ENCODE measurements around the gene GRPEL1. TPM values are rescaled to one million over a fixed set of nuclear protein-coding genes. Genes with fewer than 3 reads are reported as not detected.
A peak's percentile ranks its signal among the peaks of the same experiment; 100 is the strongest.

GRPEL1 gene
- total RNA-seq = 10 to 100 TPM; 71.0 to 73.6 TPM

DNA sequence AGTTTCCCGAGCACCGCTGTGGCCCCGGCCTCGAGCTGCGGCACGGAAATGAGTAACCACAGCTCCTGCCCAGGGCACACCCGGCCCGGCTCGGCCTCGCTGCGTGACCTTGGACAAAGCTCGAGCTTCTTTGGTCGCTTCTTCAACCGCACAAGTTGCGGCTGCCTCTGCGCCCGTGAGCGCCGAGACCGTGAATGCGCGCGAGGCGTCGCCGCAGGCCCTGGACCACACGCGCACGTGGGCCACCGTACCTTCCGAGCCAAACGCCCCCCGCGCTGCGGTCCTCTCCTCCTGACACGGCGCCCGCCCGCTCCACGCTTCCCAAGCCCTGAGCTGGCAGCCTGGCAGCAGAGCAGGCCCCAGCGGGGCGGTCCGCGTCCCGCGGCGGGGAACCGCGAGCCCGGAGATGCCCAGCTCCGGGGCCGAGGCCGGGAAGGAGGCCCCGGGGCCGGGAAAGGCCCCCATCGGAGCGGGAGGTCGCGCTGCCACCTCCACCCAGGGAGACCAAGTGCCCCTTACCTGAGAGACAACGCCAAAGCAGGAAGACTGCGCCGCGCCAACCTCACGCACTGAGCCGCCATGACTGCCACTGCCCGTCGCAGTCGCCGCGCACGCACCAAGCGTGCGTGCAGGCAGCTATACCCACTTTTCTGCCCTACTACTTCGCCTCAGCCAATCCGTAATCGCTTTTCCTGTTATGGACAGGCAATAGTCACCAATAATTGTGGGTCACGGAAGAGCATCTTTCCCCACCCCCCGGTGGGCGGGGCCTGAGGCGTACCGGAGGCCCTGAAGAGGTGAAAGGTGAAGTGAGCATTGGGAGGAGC lies at the start of gene GRPEL1:
TSS of gene GRPEL1 (minus strand) at position 613 of the 827 bp plus-strand sequence. CDS start at position 581, 32 bp downstream.
- H3K4me1 Mint-ChIP-seq (ENCODE audit: low read depth in 2 of 2) = peaks cover 32 to 57% of the 10 kb centered on the region in 2 donors
- H3K27ac Mint-ChIP-seq = peak within 1 kb of the TSS; percentile 90 to 94
- peaks cover 7% of the 10 kb centered on the region for H3K36me3 Mint-ChIP-seq
- H3K9me3 Mint-ChIP-seq = no peaks in the 10 kb centered on the region
- DNase-seq (ENCODE audit: low spot score) = peak; percentile 100
- H3K27me3 Mint-ChIP-seq = peaks cover 2 to 6% of the 10 kb centered on the region in 2 donors
- peak within 1 kb of the TSS; percentile 94 for H3K4me3 Mint-ChIP-seq
- ATAC-seq = peak; percentile 95 to 98

DNA sequence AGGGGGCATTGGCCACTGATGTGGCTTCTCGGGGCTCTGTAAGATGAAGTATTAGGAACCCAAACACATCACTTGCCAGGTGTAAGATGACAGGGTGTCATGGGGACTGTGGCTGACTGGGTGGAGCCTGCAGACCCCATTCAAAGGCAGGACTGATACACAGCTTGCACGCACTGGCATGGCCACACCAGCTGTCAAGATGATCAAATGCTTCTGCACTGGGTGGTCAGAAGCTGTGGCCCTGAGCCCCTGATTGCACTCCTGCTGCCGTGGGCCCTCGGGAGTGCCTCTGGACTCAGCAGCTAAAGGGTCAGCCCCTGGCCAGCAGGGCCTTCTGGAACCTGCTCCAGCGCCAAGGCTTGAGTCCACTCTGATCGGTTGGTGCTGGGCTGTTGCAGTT lies 48.8 kb upstream of the GRPEL1 start:
- ATAC-seq (no peak), DNase-seq (ENCODE audit: low spot score) (no peak)
- Mint-ChIP-seq H3K4me1 (ENCODE audit: low read depth in 2 of 2) (peaks cover 0 to 3% of the 10 kb centered on the region in 2 donors), H3K27me3 (peaks cover 27 to 32% of the 10 kb centered on the region in 2 donors), H3K27ac (no peak overlapping the region), H3K9me3 (peaks cover 12% of the 10 kb centered on the region), H3K4me3 (no peak overlapping the region), H3K36me3 (no peaks in the 10 kb centered on the region)

GRCh38 chr4:7115557-7116340 lies 47.9 kb upstream of the GRPEL1 start:
- no peak overlapping the region for H3K27ac Mint-ChIP-seq
- DNase-seq (ENCODE audit: low spot score) = no peak
- H3K36me3 Mint-ChIP-seq = no peaks in the 10 kb centered on the region
- H3K4me1 Mint-ChIP-seq (ENCODE audit: low read depth in 2 of 2) = peaks cover 0 to 3% of the 10 kb centered on the region in 2 donors
- H3K4me3 Mint-ChIP-seq = no peak overlapping the region
- ATAC-seq = no peak
- peaks cover 12% of the 10 kb centered on the region for H3K9me3 Mint-ChIP-seq
- peaks cover 24 to 32% of the 10 kb centered on the region in 2 donors for H3K27me3 Mint-ChIP-seq

- peaks cover 0 to 3% of the 10 kb centered on the region in 2 donors for H3K4me1 Mint-ChIP-seq (ENCODE audit: low read depth in 2 of 2)
- H3K36me3 Mint-ChIP-seq = no peaks in the 10 kb centered on the region
- H3K27me3 Mint-ChIP-seq = peaks cover 7 to 12% of the 10 kb centered on the region in 2 donors
- no peak overlapping the region for H3K27ac Mint-ChIP-seq
- ATAC-seq = no peak
- no peak overlapping the region for H3K4me3 Mint-ChIP-seq
- DNase-seq (ENCODE audit: low spot score) = no peak
- peaks cover under 1% of the 10 kb centered on the region for H3K9me3 Mint-ChIP-seq
Observed at GRCh38 chr4:7112656-7113055, 44.8 kb upstream of the GRPEL1 start.

DNA sequence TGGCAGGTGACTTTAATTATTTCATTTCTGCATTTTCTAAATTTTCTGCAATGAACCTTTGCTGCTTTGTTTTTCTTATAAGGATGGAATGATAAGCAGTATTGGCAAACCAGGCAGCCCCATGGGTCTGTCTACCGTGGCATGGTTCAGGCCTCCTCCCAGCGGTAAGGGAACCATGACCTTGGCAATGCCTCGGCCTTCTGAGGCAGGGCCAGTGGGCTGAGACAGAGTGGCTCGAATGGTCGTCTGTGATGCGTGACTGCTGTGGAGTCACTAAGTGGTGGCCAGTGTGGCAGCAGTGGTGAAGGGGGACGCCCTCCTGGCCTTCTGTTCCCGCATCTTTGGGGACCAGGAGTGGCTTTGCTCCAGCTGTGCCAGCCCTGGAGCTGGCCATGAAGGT lies 43.6 kb upstream of the GRPEL1 start:
- H3K27me3 Mint-ChIP-seq = peaks cover 6 to 9% of the 10 kb centered on the region in 2 donors
- H3K36me3 Mint-ChIP-seq = no peaks in the 10 kb centered on the region
- H3K27ac Mint-ChIP-seq = no peak overlapping the region
- H3K4me3 Mint-ChIP-seq = no peak overlapping the region
- no peak for ATAC-seq
- DNase-seq (ENCODE audit: low spot score) = no peak
- peaks cover 0 to 3% of the 10 kb centered on the region in 2 donors for H3K4me1 Mint-ChIP-seq (ENCODE audit: low read depth in 2 of 2)
- H3K9me3 Mint-ChIP-seq = no peaks in the 10 kb centered on the region

DNA sequence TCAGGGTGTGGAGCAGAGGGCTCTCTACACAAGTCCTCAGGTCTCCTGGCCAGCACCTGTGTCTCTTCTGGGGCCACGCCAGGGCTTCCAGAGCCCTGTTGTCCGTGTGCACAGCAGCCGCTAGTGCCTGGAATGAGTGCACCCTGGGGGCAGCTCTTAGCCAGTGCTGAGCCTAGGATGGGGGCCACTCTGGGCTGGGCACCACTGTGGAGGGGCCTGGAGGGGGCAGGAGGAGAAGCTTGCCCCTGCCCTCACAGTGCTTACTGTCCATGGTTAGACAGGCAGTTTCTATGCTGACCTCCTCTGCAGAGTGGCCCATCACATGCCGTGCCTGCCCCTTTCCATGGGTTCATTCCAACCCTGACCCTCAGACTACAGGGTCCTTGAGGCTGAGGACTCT lies 42.7 kb upstream of the GRPEL1 start:
- peaks cover 4 to 7% of the 10 kb centered on the region in 2 donors for H3K27me3 Mint-ChIP-seq
- no peaks in the 10 kb centered on the region for H3K9me3 Mint-ChIP-seq
- no peak overlapping the region for H3K27ac Mint-ChIP-seq
- peaks cover 0 to under 1% of the 10 kb centered on the region in 2 donors for H3K4me1 Mint-ChIP-seq (ENCODE audit: low read depth in 2 of 2)
- DNase-seq (ENCODE audit: low spot score) (no peak), ATAC-seq (peak in 1 of 2 donors; percentile 28)
- no peaks in the 10 kb centered on the region for H3K36me3 Mint-ChIP-seq
- H3K4me3 Mint-ChIP-seq = no peak overlapping the region

GRCh38 chr4:7109169-7109568 lies 41.3 kb upstream of the GRPEL1 start:
- ATAC-seq (no peak), DNase-seq (ENCODE audit: low spot score) (no peak)
- H3K4me3 Mint-ChIP-seq = no peak overlapping the region
- H3K36me3 Mint-ChIP-seq = no peaks in the 10 kb centered on the region
- H3K9me3 Mint-ChIP-seq = no peaks in the 10 kb centered on the region
- H3K27ac Mint-ChIP-seq = no peak overlapping the region
- no peaks in the 10 kb centered on the region for H3K4me1 Mint-ChIP-seq (ENCODE audit: low read depth in 2 of 2)
- H3K27me3 Mint-ChIP-seq = peaks cover 0 to 3% of the 10 kb centered on the region in 2 donors

DNA sequence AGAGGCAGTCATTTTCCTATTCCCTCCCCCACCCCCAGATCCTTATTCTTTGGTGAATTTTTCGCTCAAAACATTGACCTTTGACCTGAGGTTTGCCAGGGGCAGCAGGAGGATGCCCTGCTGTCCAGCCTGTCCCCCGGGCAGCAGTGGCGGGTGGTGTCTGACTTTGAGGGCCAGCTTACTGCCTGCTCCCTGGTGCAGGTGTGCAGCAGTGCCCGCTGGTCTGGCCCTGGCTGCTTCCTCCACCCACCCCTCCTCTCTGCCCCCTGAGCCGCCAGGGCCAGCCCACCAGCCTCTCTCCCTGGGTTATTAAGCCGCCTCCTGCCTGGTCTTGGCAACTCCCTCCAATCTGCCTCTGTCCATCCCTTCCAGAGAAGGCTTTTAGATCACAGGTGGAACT lies 40.8 kb upstream of the GRPEL1 start:
- H3K9me3 Mint-ChIP-seq = no peaks in the 10 kb centered on the region
- H3K27ac Mint-ChIP-seq = no peak overlapping the region
- no peak for DNase-seq (ENCODE audit: low spot score)
- no peak overlapping the region for H3K4me3 Mint-ChIP-seq
- peaks cover 0 to under 1% of the 10 kb centered on the region in 2 donors for H3K4me1 Mint-ChIP-seq (ENCODE audit: low read depth in 2 of 2)
- H3K36me3 Mint-ChIP-seq = no peaks in the 10 kb centered on the region
- ATAC-seq = no peak
- peaks cover 0 to 3% of the 10 kb centered on the region in 2 donors for H3K27me3 Mint-ChIP-seq

GRCh38 chr4:7108046-7108625 lies 40.3 kb upstream of the GRPEL1 start:
- DNase-seq (ENCODE audit: low spot score) = no peak
- no peak for ATAC-seq
- H3K9me3 Mint-ChIP-seq = no peaks in the 10 kb centered on the region
- peaks cover 0 to 4% of the 10 kb centered on the region in 2 donors for H3K4me1 Mint-ChIP-seq (ENCODE audit: low read depth in 2 of 2)
- no peak overlapping the region for H3K27ac Mint-ChIP-seq
- H3K4me3 Mint-ChIP-seq = no peak overlapping the region
- no peaks in the 10 kb centered on the region for H3K36me3 Mint-ChIP-seq
- peaks cover 0 to 3% of the 10 kb centered on the region in 2 donors for H3K27me3 Mint-ChIP-seq

- ATAC-seq = no peak
- Mint-ChIP-seq H3K4me3 (no peak overlapping the region), H3K36me3 (no peaks in the 10 kb centered on the region), H3K4me1 (ENCODE audit: low read depth in 2 of 2) (peaks cover 4 to 8% of the 10 kb centered on the region in 2 donors), H3K27ac (no peak overlapping the region), H3K27me3 (peaks cover 0 to 3% of the 10 kb centered on the region in 2 donors), H3K9me3 (no peaks in the 10 kb centered on the region)
- DNase-seq (ENCODE audit: low spot score) = no peak
Observed at GRCh38 chr4:7107166-7107905, 39.5 kb upstream of the GRPEL1 start.

GRCh38 chr4:7105276-7105675 lies 37.4 kb upstream of the GRPEL1 start:
- Mint-ChIP-seq H3K36me3 (no peaks in the 10 kb centered on the region), H3K27me3 (peaks cover 0 to 6% of the 10 kb centered on the region in 2 donors), H3K9me3 (no peaks in the 10 kb centered on the region), H3K4me3 (no peak overlapping the region), H3K4me1 (ENCODE audit: low read depth in 2 of 2) (peaks cover 8 to 13% of the 10 kb centered on the region in 2 donors), H3K27ac (no peak overlapping the region)
- DNase-seq (ENCODE audit: low spot score) = no peak
- no peak for ATAC-seq

GRCh38 chr4:7104366-7105031 lies 36.6 kb upstream of the GRPEL1 start:
- H3K4me3 Mint-ChIP-seq = peak overlapping the region; percentile 42
- H3K27me3 Mint-ChIP-seq = peaks cover 0 to 8% of the 10 kb centered on the region in 2 donors
- H3K4me1 Mint-ChIP-seq (ENCODE audit: low read depth in 2 of 2) = peaks cover 8 to 13% of the 10 kb centered on the region in 2 donors
- H3K9me3 Mint-ChIP-seq = no peaks in the 10 kb centered on the region
- DNase-seq (ENCODE audit: low spot score) (no peak), ATAC-seq (no peak)
- no peaks in the 10 kb centered on the region for H3K36me3 Mint-ChIP-seq
- H3K27ac Mint-ChIP-seq = no peak overlapping the region
